ENCODE data around the gene SLC51B. TPM values are rescaled to one million over a fixed set of nuclear protein-coding genes. Genes with fewer than 3 reads are reported as not detected.
"Not testable (repeated sequence)": the region's sequence is repeated elsewhere in the genome, so short reads cannot be mapped to it uniquely, and the experiment has no call there.

Gene SLC51B
- total RNA-seq, 1 experiment from 2014 or later, result not detected

GRCh38 chr15:65041787-65042186 is 3.4 kb upstream of the SLC51B start:
- intact Hi-C loops (cut with micrococcal nuclease; ENCODE audit: unreplicated experiment), result no loop called here
- no peak for DNase-seq
- no TSS peak for BruUV-seq (replicated peaks)
- no peak overlapping the region for H3K4me3 Mint-ChIP-seq (ENCODE audit: low read depth, unreplicated experiment)
- no peaks in the 10 kb centered on the region for H3K9me3 Mint-ChIP-seq (ENCODE audit: low read depth, unreplicated experiment)
- no peaks in the 10 kb centered on the region for H3K36me3 Mint-ChIP-seq (ENCODE audit: insufficient read depth, unreplicated experiment)
- CTCF ChIA-PET, result no interaction called here
- peaks cover 30% of the 10 kb centered on the region for H3K4me1 Mint-ChIP-seq (ENCODE audit: low read depth, unreplicated experiment)
- H3K27ac Mint-ChIP-seq (ENCODE audit: unreplicated experiment), result no peak overlapping the region
- no peaks in the 10 kb centered on the region for H3K27me3 Mint-ChIP-seq (ENCODE audit: unreplicated experiment)
- TF ChIP-seq CTCF (IDR thresholded peaks at IDR 0.05; ENCODE audit: unreplicated experiment), result no peak

GRCh38 chr15:65042776-65043327 is 2.3 kb upstream of the SLC51B start:
- peaks cover 30% of the 10 kb centered on the region for H3K4me1 Mint-ChIP-seq (ENCODE audit: low read depth, unreplicated experiment)
- no peak for TF ChIP-seq CTCF (IDR thresholded peaks at IDR 0.05; ENCODE audit: unreplicated experiment)
- H3K4me3 Mint-ChIP-seq (ENCODE audit: low read depth, unreplicated experiment), result no peak overlapping the region
- H3K36me3 Mint-ChIP-seq (ENCODE audit: insufficient read depth, unreplicated experiment), result no peaks in the 10 kb centered on the region
- intact Hi-C loops (cut with micrococcal nuclease; ENCODE audit: unreplicated experiment), result no loop called here
- no peaks in the 10 kb centered on the region for H3K27me3 Mint-ChIP-seq (ENCODE audit: unreplicated experiment)
- H3K27ac Mint-ChIP-seq (ENCODE audit: unreplicated experiment), result no peak overlapping the region
- DNase-seq, result no peak
- no peaks in the 10 kb centered on the region for H3K9me3 Mint-ChIP-seq (ENCODE audit: low read depth, unreplicated experiment)
- no TSS peak for BruUV-seq (replicated peaks)
- CTCF ChIA-PET, result interaction anchor here (0.6 to 2.0 kb wide), 2 partner anchors 12 to 62 kb away, joined by 5 to 8 read pairs; no protein-coding TSS in a partner anchor

GRCh38 chr15:65044218-65044617 is 969 bp upstream of the SLC51B start:
- H3K36me3 Mint-ChIP-seq (ENCODE audit: insufficient read depth, unreplicated experiment); H3K27ac Mint-ChIP-seq (ENCODE audit: unreplicated experiment): not testable (repeated sequence)

GRCh38 chr15:65048241-65048640 is 3.1 kb downstream of the SLC51B start:
- Mint-ChIP-seq H3K36me3 (ENCODE audit: insufficient read depth, unreplicated experiment) (peaks cover 11% of the 10 kb centered on the region), H3K27ac (ENCODE audit: unreplicated experiment) (no peak overlapping the region), H3K4me3 (ENCODE audit: low read depth, unreplicated experiment) (no peak overlapping the region), H3K4me1 (ENCODE audit: low read depth, unreplicated experiment) (peaks cover 42% of the 10 kb centered on the region), H3K27me3 (ENCODE audit: unreplicated experiment) (peaks cover 13% of the 10 kb centered on the region), H3K9me3 (ENCODE audit: low read depth, unreplicated experiment) (no peaks in the 10 kb centered on the region)
- intact Hi-C loops (cut with micrococcal nuclease; ENCODE audit: unreplicated experiment), result no loop called here
- CTCF ChIA-PET, result no interaction called here
- no peak for TF ChIP-seq CTCF (IDR thresholded peaks at IDR 0.05; ENCODE audit: unreplicated experiment)
- DNase-seq, result no peak
- BruUV-seq (replicated peaks), result no TSS peak

More at GRCh38 chr15:65044218-65044617, 969 bp upstream of the SLC51B start:
- DNase-seq, result peak; percentile 39
- CTCF ChIA-PET, result interaction anchor here (1.0 to 2.0 kb wide), 3 partner anchors 10 to 275 kb away, joined by 3 to 8 read pairs (median 3); no protein-coding TSS in a partner anchor
- H3K4me1 Mint-ChIP-seq (ENCODE audit: low read depth, unreplicated experiment), result peaks cover 32% of the 10 kb centered on the region
- intact Hi-C loops (cut with micrococcal nuclease; ENCODE audit: unreplicated experiment); H3K4me3 Mint-ChIP-seq (ENCODE audit: low read depth, unreplicated experiment); BruUV-seq (replicated peaks); H3K9me3 Mint-ChIP-seq (ENCODE audit: low read depth, unreplicated experiment); H3K27me3 Mint-ChIP-seq (ENCODE audit: unreplicated experiment): not testable (repeated sequence)

- peaks cover 32% of the 10 kb centered on the region for H3K4me1 Mint-ChIP-seq (ENCODE audit: low read depth, unreplicated experiment)
- peak overlapping the region; percentile 57 for H3K4me3 Mint-ChIP-seq (ENCODE audit: low read depth, unreplicated experiment)
- DNase-seq, result peak; percentile 92
- BruUV-seq (replicated peaks), result no TSS peak
- H3K27me3 Mint-ChIP-seq (ENCODE audit: unreplicated experiment), result peaks cover 13% of the 10 kb centered on the region
- no peak for TF ChIP-seq CTCF (IDR thresholded peaks at IDR 0.05; ENCODE audit: unreplicated experiment)
- intact Hi-C loops (cut with micrococcal nuclease; ENCODE audit: unreplicated experiment), result no loop called here
- CTCF ChIA-PET, result interaction anchor here (0.6 to 0.9 kb wide), 2 partner anchors 52 to 974 kb away, joined by 3 read pairs; no protein-coding TSS in a partner anchor
- peak overlapping the region; percentile 4 for H3K27ac Mint-ChIP-seq (ENCODE audit: unreplicated experiment)
- H3K9me3 Mint-ChIP-seq (ENCODE audit: low read depth, unreplicated experiment), result no peaks in the 10 kb centered on the region
- peaks cover 11% of the 10 kb centered on the region for H3K36me3 Mint-ChIP-seq (ENCODE audit: insufficient read depth, unreplicated experiment)
Observed at GRCh38 chr15:65049418-65049840, 4.2 kb downstream of the SLC51B start.

Data from Calu3 (cell line).